Measurements from ENCODE around the gene SLC33A1. TPM values are rescaled to one million over a fixed set of nuclear protein-coding genes. Genes with fewer than 3 reads are reported as not detected.

SLC33A1 gene
- total RNA-seq, 1 experiment from 2014 or later: 28.6 TPM

DNA sequence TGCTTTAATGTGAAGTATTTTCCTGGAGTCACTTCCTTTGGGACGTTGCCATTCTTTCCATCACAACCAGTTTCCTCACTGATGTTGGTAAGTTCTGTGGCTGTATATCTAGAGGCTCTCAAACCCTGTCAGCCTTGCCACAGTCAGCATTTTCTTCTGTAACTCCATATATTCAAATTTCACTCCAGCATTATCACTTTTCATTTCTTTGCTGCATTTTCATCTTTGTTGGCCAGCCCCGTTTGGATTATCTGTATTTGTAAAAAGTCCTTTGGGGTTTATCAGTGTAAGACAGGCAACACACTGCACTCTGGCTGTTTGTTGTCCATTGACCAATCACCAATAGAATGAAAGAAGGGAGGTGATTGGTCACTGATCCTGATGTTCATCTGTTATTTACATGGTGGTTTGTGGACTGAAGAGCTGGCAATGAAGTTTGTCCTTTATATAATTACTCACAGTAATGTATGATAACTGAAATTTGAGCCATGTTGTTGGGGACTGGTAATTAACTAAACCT is 36.5 kb upstream of the SLC33A1 start:
- Histone ChIP-seq H3F3A (ENCODE audit: insufficient read depth, low read depth) (peaks cover 9% of the 10 kb centered on the region; the same call in 1 of the 2 replicates), H3K4me3 (no peak overlapping the region), H3K9me3 (ENCODE audit: insufficient read depth, low read depth) (no peaks in the 10 kb centered on the region), H2AFZ (no peak overlapping the region), H3K4me1 (replicated peaks; ENCODE audit: insufficient read depth) (no peaks in the 10 kb centered on the region), H3K27ac (no peak overlapping the region), H3K27me3 (ENCODE audit: insufficient read depth, low read depth) (no peaks in the 10 kb centered on the region), H3K9me2 (ENCODE audit: insufficient read depth) (no peaks in the 10 kb centered on the region), H3K4me2 (no peak overlapping the region), H3K36me3 (ENCODE audit: low read depth) (peaks cover 10% of the 10 kb centered on the region; the same call in 1 of the 2 replicates), H3K79me2 (ENCODE audit: low read depth) (peaks cover 82% of the 10 kb centered on the region), H4K20me1 (ENCODE audit: insufficient read depth) (peaks cover 41% of the 10 kb centered on the region)
- no TSS peak for BruUV-seq (replicated peaks)
- POLR2A ChIA-PET (ENCODE audit: unreplicated experiment): no interaction called here
- CTCF ChIA-PET: no interaction called here
- no peak for DNase-seq
- TF ChIP-seq, protein P1, sequence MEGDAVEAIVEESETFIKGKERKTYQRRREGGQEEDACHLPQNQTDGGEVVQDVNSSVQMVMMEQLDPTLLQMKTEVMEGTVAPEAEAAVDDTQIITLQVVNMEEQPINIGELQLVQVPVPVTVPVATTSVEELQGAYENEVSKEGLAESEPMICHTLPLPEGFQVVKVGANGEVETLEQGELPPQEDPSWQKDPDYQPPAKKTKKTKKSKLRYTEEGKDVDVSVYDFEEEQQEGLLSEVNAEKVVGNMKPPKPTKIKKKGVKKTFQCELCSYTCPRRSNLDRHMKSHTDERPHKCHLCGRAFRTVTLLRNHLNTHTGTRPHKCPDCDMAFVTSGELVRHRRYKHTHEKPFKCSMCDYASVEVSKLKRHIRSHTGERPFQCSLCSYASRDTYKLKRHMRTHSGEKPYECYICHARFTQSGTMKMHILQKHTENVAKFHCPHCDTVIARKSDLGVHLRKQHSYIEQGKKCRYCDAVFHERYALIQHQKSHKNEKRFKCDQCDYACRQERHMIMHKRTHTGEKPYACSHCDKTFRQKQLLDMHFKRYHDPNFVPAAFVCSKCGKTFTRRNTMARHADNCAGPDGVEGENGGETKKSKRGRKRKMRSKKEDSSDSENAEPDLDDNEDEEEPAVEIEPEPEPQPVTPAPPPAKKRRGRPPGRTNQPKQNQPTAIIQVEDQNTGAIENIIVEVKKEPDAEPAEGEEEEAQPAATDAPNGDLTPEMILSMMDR (conservative IDR thresholded peaks at IDR 0.05): no peak
- no peak for TF ChIP-seq EZH2 (IDR thresholded peaks at IDR 0.05; ENCODE audit: low read depth)
- intact Hi-C loops (cut with micrococcal nuclease; ENCODE audit: unreplicated experiment): no loop called here

GRCh38 chr3:155889952-155890351 is 35.7 kb upstream of the SLC33A1 start:
- H3K4me2 ChIP-seq: no peak overlapping the region
- no TSS peak for BruUV-seq (replicated peaks)
- H3K79me2 ChIP-seq (ENCODE audit: low read depth): peaks cover 84% of the 10 kb centered on the region
- no peaks in the 10 kb centered on the region for H3K27me3 ChIP-seq (ENCODE audit: insufficient read depth, low read depth)
- H4K20me1 ChIP-seq (ENCODE audit: insufficient read depth): peaks cover 42% of the 10 kb centered on the region
- peaks cover 7% of the 10 kb centered on the region; the same call in 1 of the 2 replicates for H3K36me3 ChIP-seq (ENCODE audit: low read depth)
- H3K4me3 ChIP-seq: no peak overlapping the region
- H3K9me3 ChIP-seq (ENCODE audit: insufficient read depth, low read depth): no peaks in the 10 kb centered on the region
- TF ChIP-seq, protein P1 (conservative IDR thresholded peaks at IDR 0.05): no peak
- 0 out of 2 replicates have a peak, but pooled peaks cover under 1% of the 10 kb centered on the region for H3K9me2 ChIP-seq (ENCODE audit: insufficient read depth)
- intact Hi-C loops (cut with micrococcal nuclease; ENCODE audit: unreplicated experiment): no loop called here
- no peaks in the 10 kb centered on the region for H3K4me1 ChIP-seq (replicated peaks; ENCODE audit: insufficient read depth)
- 0 out of 2 replicates have a peak overlapping the region, but pooled peaks have one; percentile 42 for H3K27ac ChIP-seq
- no peak overlapping the region for H2AFZ ChIP-seq
- CTCF ChIA-PET: no interaction called here
- POLR2A ChIA-PET (ENCODE audit: unreplicated experiment): no interaction called here
- peaks cover 9% of the 10 kb centered on the region; the same call in 1 of the 2 replicates for H3F3A ChIP-seq (ENCODE audit: insufficient read depth, low read depth)
- no peak for DNase-seq

- no peak overlapping the region for H2AFZ ChIP-seq
- no peak for DNase-seq
- peaks cover 92% of the 10 kb centered on the region for H3K79me2 ChIP-seq (ENCODE audit: low read depth)
- H3K36me3 ChIP-seq (ENCODE audit: low read depth): peaks cover 7% of the 10 kb centered on the region; the same call in 1 of the 2 replicates
- peaks cover 42% of the 10 kb centered on the region for H4K20me1 ChIP-seq (ENCODE audit: insufficient read depth)
- no peak for TF ChIP-seq EZH2 (IDR thresholded peaks at IDR 0.05; ENCODE audit: low read depth)
- TF ChIP-seq, protein P1 (conservative IDR thresholded peaks at IDR 0.05): no peak
- BruUV-seq (replicated peaks): no TSS peak
- no peak overlapping the region for H3K4me3 ChIP-seq
- POLR2A ChIA-PET (ENCODE audit: unreplicated experiment): no interaction called here
- H3K9me2 ChIP-seq (ENCODE audit: insufficient read depth): 0 out of 2 replicates have a peak, but pooled peaks cover 4% of the 10 kb centered on the region
- H3F3A ChIP-seq (ENCODE audit: insufficient read depth, low read depth): peaks cover 9% of the 10 kb centered on the region; the same call in 1 of the 2 replicates
- H3K4me2 ChIP-seq: no peak overlapping the region
- peak overlapping the region; percentile 10; the same call in 1 of the 2 replicates for H3K27ac ChIP-seq
- H3K4me1 ChIP-seq (replicated peaks; ENCODE audit: insufficient read depth): no peaks in the 10 kb centered on the region
- H3K27me3 ChIP-seq (ENCODE audit: insufficient read depth, low read depth): no peaks in the 10 kb centered on the region
- CTCF ChIA-PET: no interaction called here
- intact Hi-C loops (cut with micrococcal nuclease; ENCODE audit: unreplicated experiment): no loop called here
- no peaks in the 10 kb centered on the region for H3K9me3 ChIP-seq (ENCODE audit: insufficient read depth, low read depth)
Observed at GRCh38 chr3:155889212-155889611, 35.0 kb upstream of the SLC33A1 start.

All from PC-9 (cell line).